GM12864 (cell line): ENCODE data around the gene KRTAP9-7.
"Not testable (repeated sequence)": the region's sequence is repeated elsewhere in the genome, so short reads cannot be mapped to it uniquely, and the experiment has no call there.

Experiments
- DNase-seq: peaks from one replicate; pipeline ENCODE4 v3.0.0-alpha.2; 2011; ENCODE audit warnings: low read depth
- H3K4me3 ChIP-seq: 2 replicates; pipeline ENCODE4 v1.5.1; 2011; ENCODE audit warnings: mild to moderate bottlenecking, low read depth, low read length, control low read depth
- CTCF ChIP-seq: IDR thresholded peaks from 2 replicates; pipeline ENCODE4 v1.5.1; 2011; ENCODE audit warnings: low read depth, mild to moderate bottlenecking, moderate library complexity, low read length, control low read depth, inconsistent platforms; ENCODE audit errors: missing control alignments

KRTAP9-7 gene

DNA sequence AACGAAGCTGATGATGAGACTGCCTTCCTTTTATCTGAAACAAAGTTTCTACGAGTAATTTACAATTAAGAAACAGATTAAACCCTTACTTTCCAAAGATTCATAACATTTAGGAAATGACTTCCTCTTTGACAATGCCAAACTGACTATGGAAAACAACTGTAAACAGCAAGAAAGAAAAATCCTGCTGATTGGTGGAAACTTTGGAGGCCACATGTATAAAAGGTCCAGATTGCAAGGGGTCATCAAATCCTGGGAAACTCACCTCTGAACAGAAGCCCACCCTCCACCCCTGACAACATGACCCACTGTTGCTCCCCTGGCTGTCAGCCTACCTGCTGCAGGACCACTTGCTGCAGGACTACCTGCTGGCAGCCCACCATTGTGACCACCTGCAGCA is 10.4 kb upstream of the KRTAP9-7 start, which contains the start of gene KRTAP9-6:
Gene KRTAP9-6, plus strand, starts transcription at position 301 of the 400 bp plus-strand sequence. Its CDS starts 0 bp downstream, at position 301.
- no peak within 1 kb of the TSS for H3K4me3 ChIP-seq
- no peak for DNase-seq
- TF ChIP-seq CTCF = no peak

GRCh38 chr17:41267711-41268110 is 7.8 kb upstream of the KRTAP9-7 start:
- H3K4me3 ChIP-seq = no peak overlapping the region
- no peak for DNase-seq
- no peak for TF ChIP-seq CTCF

- not testable (repeated sequence) for DNase-seq
Observed at GRCh38 chr17:41271323-41271722, 4.2 kb upstream of the KRTAP9-7 start.

GRCh38 chr17:41271858-41272257 is 3.6 kb upstream of the KRTAP9-7 start:
- H3K4me3 ChIP-seq = no peak overlapping the region
- no peak for TF ChIP-seq CTCF

More at GRCh38 chr17:41271323-41271722, 4.2 kb upstream of the KRTAP9-7 start:
- not testable (repeated sequence) for H3K4me3 ChIP-seq

GRCh38 chr17:41278176-41278955 is 2.9 kb downstream of the KRTAP9-7 start:
- no peak for DNase-seq
- H3K4me3 ChIP-seq = no peak overlapping the region
- TF ChIP-seq CTCF = no peak

More at GRCh38 chr17:41271858-41272257, 3.6 kb upstream of the KRTAP9-7 start:
- DNase-seq = no peak

- H3K4me3 ChIP-seq = no peak overlapping the region
- TF ChIP-seq CTCF = no peak
- no peak for DNase-seq
Observed at GRCh38 chr17:41284043-41284442, 8.5 kb downstream of the KRTAP9-7 start.

- TF ChIP-seq CTCF = no peak
- no peak for DNase-seq
- H3K4me3 ChIP-seq = no peak overlapping the region
Observed at GRCh38 chr17:41284546-41284945, 9.0 kb downstream of the KRTAP9-7 start.
